ENCODE data around the gene LYST.

Gene LYST

GRCh38 chr1:235820061-235820460 is 46.6 kb downstream of the LYST start:
- no peak overlapping the region for H3K4me3 ChIP-seq (ENCODE audit: low read depth, low read length)
- TF ChIP-seq, protein P1, sequence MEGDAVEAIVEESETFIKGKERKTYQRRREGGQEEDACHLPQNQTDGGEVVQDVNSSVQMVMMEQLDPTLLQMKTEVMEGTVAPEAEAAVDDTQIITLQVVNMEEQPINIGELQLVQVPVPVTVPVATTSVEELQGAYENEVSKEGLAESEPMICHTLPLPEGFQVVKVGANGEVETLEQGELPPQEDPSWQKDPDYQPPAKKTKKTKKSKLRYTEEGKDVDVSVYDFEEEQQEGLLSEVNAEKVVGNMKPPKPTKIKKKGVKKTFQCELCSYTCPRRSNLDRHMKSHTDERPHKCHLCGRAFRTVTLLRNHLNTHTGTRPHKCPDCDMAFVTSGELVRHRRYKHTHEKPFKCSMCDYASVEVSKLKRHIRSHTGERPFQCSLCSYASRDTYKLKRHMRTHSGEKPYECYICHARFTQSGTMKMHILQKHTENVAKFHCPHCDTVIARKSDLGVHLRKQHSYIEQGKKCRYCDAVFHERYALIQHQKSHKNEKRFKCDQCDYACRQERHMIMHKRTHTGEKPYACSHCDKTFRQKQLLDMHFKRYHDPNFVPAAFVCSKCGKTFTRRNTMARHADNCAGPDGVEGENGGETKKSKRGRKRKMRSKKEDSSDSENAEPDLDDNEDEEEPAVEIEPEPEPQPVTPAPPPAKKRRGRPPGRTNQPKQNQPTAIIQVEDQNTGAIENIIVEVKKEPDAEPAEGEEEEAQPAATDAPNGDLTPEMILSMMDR (IDR thresholded peaks at IDR 0.05; ENCODE audit: borderline replicate concordance, insufficient read depth, low read depth, low read length), result no peak

- no peak overlapping the region for H3K4me3 ChIP-seq (ENCODE audit: low read depth, low read length)
- TF ChIP-seq, protein P1 (IDR thresholded peaks at IDR 0.05; ENCODE audit: borderline replicate concordance, insufficient read depth, low read depth, low read length), result no peak
These were observed 48.0 kb downstream of the LYST start for GRCh38 chr1:235818632-235819136.

DNA sequence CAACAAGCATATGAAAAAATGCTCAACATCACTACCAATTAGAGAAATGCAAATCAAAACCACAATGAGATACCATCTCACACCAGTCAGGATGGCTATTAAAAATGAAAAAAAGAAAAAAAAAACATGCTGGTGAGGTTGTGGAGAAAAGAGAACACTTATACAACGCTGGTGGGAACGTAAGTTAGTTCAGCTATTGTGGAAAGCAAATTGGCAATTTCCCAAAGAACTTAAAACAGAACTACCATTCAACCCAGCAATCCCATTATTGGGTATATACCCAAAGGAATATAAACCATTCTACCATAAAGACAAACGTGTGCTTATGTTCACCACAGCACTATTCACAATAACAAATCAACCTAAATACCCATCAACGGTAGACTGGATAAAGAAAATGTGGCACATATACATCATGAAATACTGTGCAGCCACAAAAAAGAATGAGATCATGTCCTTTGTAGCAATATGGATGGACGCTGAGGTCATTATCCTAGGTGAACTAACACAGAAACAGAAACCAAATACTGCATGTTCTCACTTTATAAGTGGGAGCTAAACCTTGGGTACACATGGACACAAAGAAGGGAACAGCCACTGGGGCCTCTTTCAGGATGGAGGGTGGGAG is 49.5 kb downstream of the LYST start:
- no peak overlapping the region for H3K4me3 ChIP-seq (ENCODE audit: low read depth, low read length)
- TF ChIP-seq, protein P1 (IDR thresholded peaks at IDR 0.05; ENCODE audit: borderline replicate concordance, insufficient read depth, low read depth, low read length), result no peak

DNA sequence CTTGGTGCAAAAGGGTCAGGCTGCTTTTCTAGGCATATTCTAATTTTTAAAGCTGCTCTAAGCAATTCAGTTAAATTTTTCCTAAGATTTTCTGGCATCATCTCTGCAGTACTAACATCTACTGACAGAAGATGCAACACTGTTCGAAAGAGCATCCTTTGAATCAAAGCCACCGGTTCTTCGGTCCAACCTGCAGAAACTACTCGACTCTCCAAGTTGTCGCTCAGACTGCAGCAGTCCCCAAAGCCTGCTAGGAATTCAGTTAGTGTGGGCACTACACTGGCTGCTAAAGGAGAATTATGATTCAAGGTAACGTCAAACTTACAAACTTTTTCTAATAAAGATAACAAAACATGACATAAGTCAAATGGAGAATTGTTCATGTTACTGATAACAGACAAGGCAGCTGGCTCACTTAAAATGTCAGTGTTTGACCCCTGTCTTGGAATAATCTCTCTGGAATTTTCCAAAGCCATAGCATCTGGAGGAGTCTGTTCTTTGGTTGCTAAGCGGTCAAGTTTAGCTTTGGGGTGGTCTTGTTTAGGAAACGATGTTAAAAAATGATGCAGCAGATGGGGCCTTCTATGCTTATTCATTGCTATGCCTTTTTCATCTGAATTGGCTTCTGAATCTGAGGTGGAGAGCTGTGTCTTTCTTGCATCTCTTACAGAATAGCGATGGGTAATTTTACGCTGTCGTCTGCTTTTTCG is 56.9 kb downstream of the LYST start:
- no peak overlapping the region for H3K4me3 ChIP-seq (ENCODE audit: low read depth, low read length)
- TF ChIP-seq, protein P1 (IDR thresholded peaks at IDR 0.05; ENCODE audit: borderline replicate concordance, insufficient read depth, low read depth, low read length), result no peak

- no peak overlapping the region for H3K4me3 ChIP-seq (ENCODE audit: low read depth, low read length)
- TF ChIP-seq, protein P1 (IDR thresholded peaks at IDR 0.05; ENCODE audit: borderline replicate concordance, insufficient read depth, low read depth, low read length), result no peak
These were observed 58.5 kb downstream of the LYST start for GRCh38 chr1:235808223-235808622.

GRCh38 chr1:235806123-235806522 is 60.6 kb downstream of the LYST start:
- no peak overlapping the region for H3K4me3 ChIP-seq (ENCODE audit: low read depth, low read length)

More at GRCh38 chr1:235806123-235806522, 60.6 kb downstream of the LYST start:
- TF ChIP-seq, protein P1 (IDR thresholded peaks at IDR 0.05; ENCODE audit: borderline replicate concordance, insufficient read depth, low read depth, low read length), result no peak

Data from GM12875 (cell line).